ENCODE data around the gene NEK4.

NEK4 gene

GRCh38 chr3:52801839-52802238 lies 31.1 kb upstream of the NEK4 start:
- Histone ChIP-seq H3K79me2 (ENCODE audit: control insufficient read depth, insufficient read depth, low read length, poor library complexity) (no peaks in the 10 kb centered on the region), H3K18ac (ENCODE audit: low read length) (no peak overlapping the region), H3K9me3 (ENCODE audit: insufficient read depth, low read depth, low read length) (no peaks in the 10 kb centered on the region), H3K79me1 (ENCODE audit: low read length) (no peaks in the 10 kb centered on the region), H3K36me3 (ENCODE audit: control insufficient read depth in 1 of 2, insufficient read depth in 2 of 2, low read length in 2 of 2) (no peaks in the 10 kb centered on the region), H3K27ac (ENCODE audit: low read depth, low read length) (no peak overlapping the region), H3K23ac (ENCODE audit: low read length) (no peak overlapping the region), H2AK5ac (ENCODE audit: low read length) (no peak overlapping the region), H4K8ac (ENCODE audit: low read depth, low read length) (no peak overlapping the region), H2AFZ (ENCODE audit: insufficient read depth, low read length, poor library complexity) (no peak overlapping the region), H3K4me2 (ENCODE audit: low read length) (no peak overlapping the region), H4K91ac (ENCODE audit: low read depth, low read length) (no peak overlapping the region), H3K9ac (ENCODE audit: low read length) (no peak overlapping the region), H3K27me3 (ENCODE audit: insufficient read depth, low read length) (no peaks in the 10 kb centered on the region), H3K4ac (ENCODE audit: low read depth, low read length) (no peak overlapping the region), H3K4me3 (ENCODE audit: low read depth, low read length) (no peak overlapping the region), H2BK120ac (ENCODE audit: insufficient read depth, low read length, poor library complexity) (no peak overlapping the region), H3K14ac (ENCODE audit: low read length) (no peak overlapping the region), H3K4me1 (ENCODE audit: control insufficient read depth in 1 of 2, insufficient read depth in 2 of 2, low read length in 2 of 2) (peaks cover 0 to 3% of the 10 kb centered on the region in 2 experiments), H2BK5ac (ENCODE audit: low read depth, low read length, poor library complexity) (no peak overlapping the region), H2BK12ac (ENCODE audit: low read length) (no peak overlapping the region), H4K12ac (ENCODE audit: low read depth, low read length) (no peak overlapping the region)
- no CpG with 5 or more reads among the region's 5 CpGs for WGBS (ENCODE audit: extremely low coverage, insufficient coverage, insufficient read length)
- DNase-seq: no peak

- H2BK120ac ChIP-seq (ENCODE audit: insufficient read depth, low read length, poor library complexity): no peak overlapping the region
- no peak for DNase-seq
- no peaks in the 10 kb centered on the region for H3K79me2 ChIP-seq (ENCODE audit: control insufficient read depth, insufficient read depth, low read length, poor library complexity)
- H3K27me3 ChIP-seq (ENCODE audit: insufficient read depth, low read length): no peaks in the 10 kb centered on the region
- H3K79me1 ChIP-seq (ENCODE audit: low read length): no peaks in the 10 kb centered on the region
- no peak overlapping the region for H4K8ac ChIP-seq (ENCODE audit: low read depth, low read length)
- no peak overlapping the region for H3K9ac ChIP-seq (ENCODE audit: low read length)
- H2BK12ac ChIP-seq (ENCODE audit: low read length): no peak overlapping the region
- H3K14ac ChIP-seq (ENCODE audit: low read length): no peak overlapping the region
- H4K91ac ChIP-seq (ENCODE audit: low read depth, low read length): no peak overlapping the region
- no peak overlapping the region for H3K27ac ChIP-seq (ENCODE audit: low read depth, low read length)
- H2BK5ac ChIP-seq (ENCODE audit: low read depth, low read length, poor library complexity): no peak overlapping the region
- WGBS (ENCODE audit: extremely low coverage, insufficient coverage, insufficient read length): no CpG with 5 or more reads among the region's 7 CpGs
- H3K36me3 ChIP-seq (ENCODE audit: control insufficient read depth in 1 of 2, insufficient read depth in 2 of 2, low read length in 2 of 2): no peaks in the 10 kb centered on the region
- H3K4me1 ChIP-seq (ENCODE audit: control insufficient read depth in 1 of 2, insufficient read depth in 2 of 2, low read length in 2 of 2): peaks cover 0 to 3% of the 10 kb centered on the region in 2 experiments
- H3K18ac ChIP-seq (ENCODE audit: low read length): no peak overlapping the region
- H3K9me3 ChIP-seq (ENCODE audit: insufficient read depth, low read depth, low read length): no peaks in the 10 kb centered on the region
- H3K4me3 ChIP-seq (ENCODE audit: low read depth, low read length): no peak overlapping the region
- no peak overlapping the region for H3K4ac ChIP-seq (ENCODE audit: low read depth, low read length)
- no peak overlapping the region for H3K23ac ChIP-seq (ENCODE audit: low read length)
- no peak overlapping the region for H2AFZ ChIP-seq (ENCODE audit: insufficient read depth, low read length, poor library complexity)
- H2AK5ac ChIP-seq (ENCODE audit: low read length): no peak overlapping the region
- no peak overlapping the region for H4K12ac ChIP-seq (ENCODE audit: low read depth, low read length)
- no peak overlapping the region for H3K4me2 ChIP-seq (ENCODE audit: low read length)
These were observed 29.3 kb upstream of the NEK4 start for GRCh38 chr3:52800079-52800478.

- Histone ChIP-seq H2AK5ac (ENCODE audit: low read length) (no peak overlapping the region), H3K4me2 (ENCODE audit: low read length) (no peak overlapping the region), H2BK12ac (ENCODE audit: low read length) (no peak overlapping the region), H3K23ac (ENCODE audit: low read length) (no peak overlapping the region), H3K4ac (ENCODE audit: low read depth, low read length) (no peak overlapping the region), H3K79me2 (ENCODE audit: control insufficient read depth, insufficient read depth, low read length, poor library complexity) (no peaks in the 10 kb centered on the region), H3K9me3 (ENCODE audit: insufficient read depth, low read depth, low read length) (no peaks in the 10 kb centered on the region), H3K18ac (ENCODE audit: low read length) (no peak overlapping the region), H4K91ac (ENCODE audit: low read depth, low read length) (no peak overlapping the region), H4K12ac (ENCODE audit: low read depth, low read length) (no peak overlapping the region), H3K27ac (ENCODE audit: low read depth, low read length) (no peak overlapping the region), H3K79me1 (ENCODE audit: low read length) (no peaks in the 10 kb centered on the region), H2BK5ac (ENCODE audit: low read depth, low read length, poor library complexity) (no peak overlapping the region), H3K27me3 (ENCODE audit: insufficient read depth, low read length) (no peaks in the 10 kb centered on the region), H3K4me1 (ENCODE audit: control insufficient read depth in 1 of 2, insufficient read depth in 2 of 2, low read length in 2 of 2) (peaks cover 0 to 3% of the 10 kb centered on the region in 2 experiments), H2AFZ (ENCODE audit: insufficient read depth, low read length, poor library complexity) (no peak overlapping the region), H2BK120ac (ENCODE audit: insufficient read depth, low read length, poor library complexity) (no peak overlapping the region), H4K8ac (ENCODE audit: low read depth, low read length) (no peak overlapping the region), H3K4me3 (ENCODE audit: low read depth, low read length) (no peak overlapping the region), H3K36me3 (ENCODE audit: control insufficient read depth in 1 of 2, insufficient read depth in 2 of 2, low read length in 2 of 2) (no peaks in the 10 kb centered on the region), H3K14ac (ENCODE audit: low read length) (no peak overlapping the region), H3K9ac (ENCODE audit: low read length) (no peak overlapping the region)
- WGBS (ENCODE audit: extremely low coverage, insufficient coverage, insufficient read length): no CpG with 5 or more reads among the region's 14 CpGs
- peak; percentile 96 to 97 for DNase-seq
These were observed 28.3 kb upstream of the NEK4 start for GRCh38 chr3:52798978-52799476.

- H3K9ac ChIP-seq (ENCODE audit: low read length): no peak overlapping the region
- H3K79me2 ChIP-seq (ENCODE audit: control insufficient read depth, insufficient read depth, low read length, poor library complexity): no peaks in the 10 kb centered on the region
- no peak overlapping the region for H3K27ac ChIP-seq (ENCODE audit: low read depth, low read length)
- H2AFZ ChIP-seq (ENCODE audit: insufficient read depth, low read length, poor library complexity): no peak overlapping the region
- no peak overlapping the region for H3K18ac ChIP-seq (ENCODE audit: low read length)
- no peak overlapping the region for H3K4ac ChIP-seq (ENCODE audit: low read depth, low read length)
- no peak for DNase-seq
- no peak overlapping the region for H4K8ac ChIP-seq (ENCODE audit: low read depth, low read length)
- no peak overlapping the region for H3K4me2 ChIP-seq (ENCODE audit: low read length)
- H3K14ac ChIP-seq (ENCODE audit: low read length): no peak overlapping the region
- no peak overlapping the region for H2AK5ac ChIP-seq (ENCODE audit: low read length)
- H4K91ac ChIP-seq (ENCODE audit: low read depth, low read length): no peak overlapping the region
- H3K4me1 ChIP-seq (ENCODE audit: control insufficient read depth in 1 of 2, insufficient read depth in 2 of 2, low read length in 2 of 2): peaks cover 0 to 3% of the 10 kb centered on the region in 2 experiments
- H3K23ac ChIP-seq (ENCODE audit: low read length): no peak overlapping the region
- H3K27me3 ChIP-seq (ENCODE audit: insufficient read depth, low read length): no peaks in the 10 kb centered on the region
- no peak overlapping the region for H4K12ac ChIP-seq (ENCODE audit: low read depth, low read length)
- no peak overlapping the region for H2BK12ac ChIP-seq (ENCODE audit: low read length)
- no peaks in the 10 kb centered on the region for H3K79me1 ChIP-seq (ENCODE audit: low read length)
- no peaks in the 10 kb centered on the region for H3K9me3 ChIP-seq (ENCODE audit: insufficient read depth, low read depth, low read length)
- no peak overlapping the region for H3K4me3 ChIP-seq (ENCODE audit: low read depth, low read length)
- WGBS (ENCODE audit: extremely low coverage, insufficient coverage, insufficient read length): no CpG with 5 or more reads among the region's 10 CpGs
- H3K36me3 ChIP-seq (ENCODE audit: control insufficient read depth in 1 of 2, insufficient read depth in 2 of 2, low read length in 2 of 2): no peaks in the 10 kb centered on the region
- no peak overlapping the region for H2BK120ac ChIP-seq (ENCODE audit: insufficient read depth, low read length, poor library complexity)
- no peak overlapping the region for H2BK5ac ChIP-seq (ENCODE audit: low read depth, low read length, poor library complexity)
These were observed 27.7 kb upstream of the NEK4 start for GRCh38 chr3:52798376-52798977.
